H1 (cell line): ENCODE results near the gene ITGAE. TPM values are rescaled to one million over a fixed set of nuclear protein-coding genes. Genes with fewer than 3 reads are reported as not detected.

Experiments used
- CTCF ChIA-PET: fragments of 300-600 bp; sonication (Branson Sonifier 250); formaldehyde crosslinking; loops from one replicate; lab custom pipeline; 2021; ENCODE audit not compliant: partially characterized antibody; lab: Charles Lee
- POLR2A ChIA-PET: fragments of 300-600 bp; sonication (Branson Sonifier 250); formaldehyde crosslinking; loops from one replicate; lab custom pipeline; 2021; ENCODE audit warnings: inconsistent platforms; ENCODE audit not compliant: partially characterized antibody; lab: Charles Lee
- DNase-seq, 2 experiments: peaks; one replicate each; pipeline versions ENCODE4 v3.0.0 to v3.0.0-alpha.2; 2010 to 2022; ENCODE audit warnings: low spot score in 2 of 2, low read depth in 1 of 2, mixed read lengths in 1 of 2
- FAIRE-seq: peaks from 2 replicates; lab custom pipeline; 2011; peaks lifted over from hg19 to GRCh38; lab: Jason Lieb, UNC
- H2AFZ ChIP-seq: 2 replicates; pipeline ENCODE4 v1.8.1; 2012; ENCODE audit warnings: low read length, inconsistent platforms
- H2AK5ac ChIP-seq: 2 replicates; pipeline ENCODE4 v1.6.1; 2013; ENCODE audit warnings: low read depth, low read length
- H2BK120ac ChIP-seq: replicated peaks from 2 replicates; pipeline ENCODE3; 2013; ENCODE audit warnings: low read depth, low read length, inconsistent platforms
- H2BK12ac ChIP-seq: 2 replicates; pipeline ENCODE4 v1.6.1; 2013; ENCODE audit warnings: low read depth, low read length
- H2BK15ac ChIP-seq: 2 replicates; pipeline ENCODE4 v1.6.1; 2013; ENCODE audit warnings: low read length
- H2BK20ac ChIP-seq: 2 replicates; pipeline ENCODE4 v1.6.1; 2013; ENCODE audit warnings: low read length
- H2BK5ac ChIP-seq: 2 replicates; pipeline ENCODE4 v1.6.1; 2013; ENCODE audit warnings: low read depth, low read length
- H3K14ac ChIP-seq: 2 replicates; pipeline ENCODE4 v1.6.1; 2013; ENCODE audit warnings: inconsistent platforms; ENCODE audit not compliant: insufficient read length
- H3K18ac ChIP-seq: 2 replicates; pipeline ENCODE4 v1.6.1; 2013; ENCODE audit warnings: low read length; ENCODE audit errors: extremely low read depth
- H3K23ac ChIP-seq: 2 replicates; pipeline ENCODE4 v1.6.1; 2013; ENCODE audit warnings: inconsistent platforms; ENCODE audit not compliant: insufficient read length
- H3K23me2 ChIP-seq: 2 replicates; pipeline ENCODE4 v1.6.1; 2013; ENCODE audit warnings: low read depth, low read length
- H3K27ac ChIP-seq: 2 replicates; pipeline ENCODE4 v1.6.1; 2011; ENCODE audit warnings: low read depth, low read length, inconsistent platforms
- H3K27me3 ChIP-seq, 4 experiments: replicated peaks in 1 of 4; 1 replicate in 1 of 4; 2 replicates in 3 of 4; pipeline versions ENCODE4 v1.6.1 to v1.8.1; 2011 to 2013; ENCODE audit warnings: low read length in 3 of 4, mild to moderate bottlenecking in 3 of 4, inconsistent platforms in 2 of 4, mixed read lengths in 2 of 4, moderate library complexity in 1 of 4; ENCODE audit not compliant: control insufficient read depth in 3 of 4, insufficient read depth in 3 of 4; ENCODE audit errors: extremely low read depth in 1 of 4
- H3K36me3 ChIP-seq, 4 experiments: 2 replicates each; pipeline versions ENCODE4 v1.6.1 to v1.8.1; 2011 to 2013; ENCODE audit warnings: mild to moderate bottlenecking in 4 of 4, low read length in 3 of 4, moderate library complexity in 2 of 4, control low read depth in 1 of 4, inconsistent platforms in 1 of 4; ENCODE audit not compliant: insufficient read depth in 4 of 4, control insufficient read depth in 2 of 4
- H3K4ac ChIP-seq: replicated peaks from 2 replicates; pipeline ENCODE3; 2013; ENCODE audit warnings: low read length, low read depth, mixed read lengths, inconsistent platforms; ENCODE audit not compliant: insufficient read length
- H3K4me1 ChIP-seq, 4 experiments: replicated peaks in 1 of 4; 1 replicate in 1 of 4; 2 replicates in 3 of 4; pipeline versions ENCODE4 v1.6.1 to v1.8.1; 2011 to 2013; ENCODE audit warnings: low read length in 3 of 4, inconsistent platforms in 2 of 4, mixed read lengths in 1 of 4; ENCODE audit not compliant: insufficient read depth in 4 of 4, control insufficient read depth in 3 of 4
- H3K4me2 ChIP-seq, 2 experiments: 2 replicates each; pipeline versions ENCODE4 v1.6.1 to v1.8.1; 2011 to 2013; ENCODE audit warnings: low read depth in 2 of 2, low read length in 2 of 2, control low read depth in 1 of 2, inconsistent platforms in 1 of 2, mild to moderate bottlenecking in 1 of 2; ENCODE audit not compliant: insufficient read depth in 1 of 2
- H3K4me3 ChIP-seq, 4 experiments: fragments of 200-600, 300-600 bp in 1 of 4; sonication (generic), shearing (Covaris generic), sonication (Bioruptor Twin) in 1 of 4; 2 replicates each; pipeline versions ENCODE4 v1.5.1 to v1.8.1; 2011 to 2016; ENCODE audit warnings: low read length in 4 of 4, low read depth in 3 of 4, control low read depth in 2 of 4, inconsistent platforms in 2 of 4, mild to moderate bottlenecking in 2 of 4, mixed read lengths in 1 of 4, moderate library complexity in 1 of 4; ENCODE audit not compliant: insufficient read depth in 2 of 4; ENCODE audit errors: extremely low read depth in 1 of 4
- H3K56ac ChIP-seq: replicated peaks from 2 replicates; pipeline ENCODE3; 2013; ENCODE audit warnings: low read depth, mild to moderate bottlenecking, mixed read lengths, low read length, inconsistent platforms; ENCODE audit not compliant: insufficient read length
- H3K79me1 ChIP-seq: 2 replicates; pipeline ENCODE4 v1.6.1; 2013; ENCODE audit warnings: low read depth, low read length, control low read depth
- H3K79me2 ChIP-seq, 2 experiments: 2 replicates each; pipeline versions ENCODE4 v1.6.1 to v1.8.1; 2012 to 2013; ENCODE audit warnings: low read length in 2 of 2, mild to moderate bottlenecking in 2 of 2, inconsistent platforms in 1 of 2; ENCODE audit not compliant: insufficient read depth in 2 of 2, control insufficient read depth in 1 of 2
- H3K9ac ChIP-seq, 4 experiments: replicated peaks in 1 of 4; 1 replicate in 1 of 4; 2 replicates in 3 of 4; pipeline versions ENCODE4 v1.6.1 to v1.8.1; 2011 to 2013; ENCODE audit warnings: low read depth in 3 of 4, low read length in 3 of 4, control low read depth in 2 of 4, mild to moderate bottlenecking in 2 of 4, moderate library complexity in 2 of 4, inconsistent platforms in 1 of 4; ENCODE audit errors: extremely low read depth in 1 of 4
- H3K9me3 ChIP-seq, 2 experiments: 2 replicates each; pipeline versions ENCODE4 v1.6.1 to v1.8.1; 2012 to 2013; ENCODE audit warnings: mild to moderate bottlenecking in 2 of 2, moderate library complexity in 2 of 2, control low read depth in 1 of 2, inconsistent platforms in 1 of 2, low read depth in 1 of 2, low read length in 1 of 2, mixed read lengths in 1 of 2; ENCODE audit not compliant: insufficient read depth in 2 of 2
- H4K20me1 ChIP-seq, 2 experiments: replicated peaks in 1 of 2; 2 replicates each; pipeline versions ENCODE3 to v1.8.1; 2011 to 2013; ENCODE audit warnings: inconsistent platforms in 2 of 2, low read length in 2 of 2, mild to moderate bottlenecking in 1 of 2; ENCODE audit not compliant: insufficient read depth in 2 of 2, control insufficient read depth in 1 of 2
- H4K5ac ChIP-seq: 2 replicates; pipeline ENCODE4 v1.6.1; 2013; ENCODE audit warnings: low read length, low read depth, mixed read lengths, inconsistent platforms; ENCODE audit not compliant: insufficient read length
- H4K8ac ChIP-seq: 2 replicates; pipeline ENCODE4 v1.8.0; 2013; ENCODE audit warnings: mild to moderate bottlenecking, moderate library complexity, low read length, inconsistent platforms; ENCODE audit not compliant: insufficient read depth; ENCODE audit errors: extremely low read depth
- H4K91ac ChIP-seq: replicated peaks from 2 replicates; pipeline ENCODE3; 2013; ENCODE audit warnings: low read length, mixed read lengths, inconsistent platforms; ENCODE audit not compliant: insufficient read length
- EGR1 ChIP-seq: IDR thresholded peaks from 2 replicates; pipeline ENCODE4 v1.6.1; 2011; ENCODE audit warnings: low read depth, low read length, borderline replicate concordance
- FOSL1 ChIP-seq: IDR thresholded peaks from 2 replicates; pipeline ENCODE4 v1.6.1; 2011; ENCODE audit warnings: mild to moderate bottlenecking, low read depth, low read length, moderate library complexity; ENCODE audit not compliant: insufficient read depth
- GTF2F1 ChIP-seq: IDR thresholded peaks from 2 replicates; pipeline ENCODE4 v1.6.1; 2012; ENCODE audit warnings: low read depth, low read length, improper control_type of control experiment, borderline replicate concordance
- HDAC6 ChIP-seq: IDR thresholded peaks from one replicate; pipeline ENCODE4 v1.7.1; 2012; ENCODE audit warnings: low read depth, mild to moderate bottlenecking, inconsistent platforms, low read length, moderate library complexity
- JUN ChIP-seq: IDR thresholded peaks from 2 replicates; pipeline ENCODE4 v1.6.1; 2011; ENCODE audit warnings: low read depth, mild to moderate bottlenecking, improper control_type of control experiment, low read length
- JUND ChIP-seq: IDR thresholded peaks from 2 replicates; pipeline ENCODE4 v1.6.1; 2011; ENCODE audit warnings: mild to moderate bottlenecking, improper control_type of control experiment, low read length
- MAFK ChIP-seq: IDR thresholded peaks from 2 replicates; pipeline ENCODE4 v1.6.1; 2012; ENCODE audit warnings: low read depth, mild to moderate bottlenecking, improper control_type of control experiment, low read length
- RFX5 ChIP-seq: IDR thresholded peaks from 2 replicates; pipeline ENCODE4 v1.6.1; 2011; ENCODE audit warnings: low read depth, low read length, improper control_type of control experiment, borderline replicate concordance
- SIRT6 ChIP-seq: IDR thresholded peaks from one replicate; pipeline ENCODE4 v1.7.1; 2012; ENCODE audit warnings: low read length, inconsistent platforms
- TAF1 ChIP-seq: IDR thresholded peaks from 2 replicates; pipeline ENCODE4 v1.6.1; 2011; ENCODE audit warnings: mild to moderate bottlenecking, low read depth, low read length
- TBP ChIP-seq: IDR thresholded peaks from 2 replicates; pipeline ENCODE4 v1.6.1; 2011; ENCODE audit warnings: low read depth, low read length, improper control_type of control experiment
- YY1 ChIP-seq: IDR thresholded peaks from 2 replicates; pipeline ENCODE4 v1.6.1; 2011; ENCODE audit warnings: low read depth, mild to moderate bottlenecking, low read length
- WGBS, 2 experiments: shearing (Covaris generic) in 1 of 2; methylation state at CpG; one replicate each; pipeline versions ENCODE4 v1.1.6 to v1.1.7; 2013 to 2015; ENCODE audit warnings: low lambda C conversion rate in 2 of 2, mixed read lengths in 2 of 2, inconsistent platforms in 1 of 2, low coverage in 1 of 2, missing lambda C conversion rate in 1 of 2; ENCODE audit not compliant: insufficient replicate concordance in 2 of 2, insufficient coverage in 1 of 2, insufficient read length in 1 of 2; ENCODE audit errors: extremely low coverage in 1 of 2, missing lambda C conversion rate in 1 of 2; 5-methylcytosine and 5-hydroxymethylcytosine counted together
- polyA plus RNA-seq, 7 experiments: library from polyadenylated mRNA; depleted of rRNA in 3 of 7; stranded (reverse) in 5 of 7; unstranded in 2 of 7; fragments of >200 nt in 5 of 7; fragments of 200-250 nt in 2 of 7; gene quantifications; 1 replicate in 5 of 7; 2 replicates in 1 of 7; 4 replicates in 1 of 7; pipeline versions ENCODE4 v1.2.1 to v1.2.3, GENCODE V29; 2011 to 2013; ENCODE audit warnings: missing spikeins in 2 of 7, mixed read lengths in 2 of 7
- total RNA-seq: library from RNA; stranded (reverse); fragmentation: NEBNext Ultra II Directional; extraction: Animal tissue kit (Norgen Biotek cat#: 25700); gene quantifications from 2 replicates; pipeline ENCODE4 v1.2.1, GENCODE V29; 2021
- TF ChIP-seq, protein P1 (sequence below): IDR thresholded peaks from 2 replicates; pipeline ENCODE4 v1.6.1; 2011; ENCODE audit warnings: low read depth, mild to moderate bottlenecking, low read length; ENCODE audit not compliant: insufficient read depth

The ITGAE gene
- total and polyA plus RNA-seq, 2 of the 8 experiments (the other 6 are each of a cell fraction or from before 2014, with no cell fraction given), result 23.2 to 43.1 TPM

DNA sequence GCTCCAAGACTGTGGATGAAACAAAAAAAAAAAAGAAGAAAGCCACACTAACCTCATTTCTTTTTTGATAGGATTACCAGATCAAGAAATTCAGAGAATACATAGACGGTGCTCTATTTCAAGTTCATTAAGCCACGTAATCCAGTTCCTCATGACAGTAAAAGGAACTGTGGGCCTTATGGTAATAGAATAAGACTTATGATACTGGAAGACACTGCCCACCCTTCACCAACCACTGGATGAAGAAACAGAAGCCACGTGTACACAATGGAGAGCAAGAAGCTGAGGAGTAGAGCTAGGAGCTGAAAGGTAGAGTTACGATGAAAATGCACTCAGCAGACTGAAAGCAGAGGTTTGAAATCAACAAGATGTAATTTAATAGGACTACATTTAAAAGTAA lies 33.8 kb upstream of the ITGAE start:
- Histone ChIP-seq H3K23me2 (no peaks in the 10 kb centered on the region), H2AFZ (no peak overlapping the region), H2AK5ac (no peak overlapping the region), H2BK5ac (no peak overlapping the region), H3K4ac (no peak overlapping the region), H3K36me3 (peaks cover 7 to 40% (median 29%) of the 10 kb centered on the region in 4 experiments; a peak in 7 of 8 replicates), H2BK20ac (no peak overlapping the region), H3K27me3 (no peaks in the 10 kb centered on the region), H2BK120ac (no peak overlapping the region), H4K8ac (no peak overlapping the region), H3K23ac (no peak overlapping the region), H3K4me3 (no peak overlapping the region), H3K14ac (no peak overlapping the region), H2BK15ac (no peak overlapping the region), H3K4me2 (no peak overlapping the region), H2BK12ac (no peak overlapping the region), H3K56ac (no peak overlapping the region), H4K91ac (no peak overlapping the region), H3K79me2 (peaks cover 10 to 35% of the 10 kb centered on the region in 2 experiments; a peak in 3 of 4 replicates), H3K4me1 (no peaks in the 10 kb centered on the region), H3K9ac (no peak overlapping the region), H4K5ac (no peak overlapping the region), H3K27ac (no peak overlapping the region), H3K9me3 (no peaks in the 10 kb centered on the region), H3K18ac (no peak overlapping the region), H3K79me1 (peaks cover 8% of the 10 kb centered on the region), H4K20me1 (peaks cover 4 to 18% of the 10 kb centered on the region in 2 experiments)
- 93% methylated on average over 4 of the region's 4 CpGs; no CpG with 5 or more reads in 1 of the 2 experiments for WGBS, 2 experiments
- ChIA-PET CTCF (no interaction called here), POLR2A (interaction anchor here (0.9 to 1.4 kb wide), 2 partner anchors 9 to 11 kb away, joined by 3 to 4 read pairs; no protein-coding TSS in a partner anchor)
- DNase-seq (no peak), FAIRE-seq (no peak)
- TF ChIP-seq TAF1, result no peak
- TF ChIP-seq JUND, result no peak
- no peak for TF ChIP-seq FOSL1
- no peak for TF ChIP-seq MAFK
- TF ChIP-seq GTF2F1, result no peak
- no peak for TF ChIP-seq EGR1
- TF ChIP-seq YY1, result no peak
- no peak for TF ChIP-seq RFX5
- TF ChIP-seq, protein P1, sequence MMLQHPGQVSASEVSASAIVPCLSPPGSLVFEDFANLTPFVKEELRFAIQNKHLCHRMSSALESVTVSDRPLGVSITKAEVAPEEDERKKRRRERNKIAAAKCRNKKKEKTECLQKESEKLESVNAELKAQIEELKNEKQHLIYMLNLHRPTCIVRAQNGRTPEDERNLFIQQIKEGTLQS, result no peak
- no peak for TF ChIP-seq SIRT6
- TF ChIP-seq HDAC6, result no peak
- no peak for TF ChIP-seq JUN
- no peak for TF ChIP-seq TBP
